Body of pancreas (tissue), 4 donors: Measurements from ENCODE around the gene TM6SF1.

Experiments used
- POLR2A ChIP-seq, 3 donors: fragments of 450-650 bp; IDR thresholded peaks; one replicate each; pipeline ENCODE4 v1.6.1; 2016; ENCODE audit warnings: antibody characterized with exemption in 3 of 3, mild to moderate bottlenecking in 2 of 3
- TF ChIP-seq, protein P1 (sequence below), 7 experiments: fragments of 450-650 bp in 4 of 7; fragments of 200-600 bp in 3 of 7; sonication (generic) in 3 of 7; IDR thresholded peaks; one replicate each; pipeline ENCODE4 v1.5.1; 2016 to 2019; ENCODE audit warnings: antibody characterized with exemption in 7 of 7

DNA sequence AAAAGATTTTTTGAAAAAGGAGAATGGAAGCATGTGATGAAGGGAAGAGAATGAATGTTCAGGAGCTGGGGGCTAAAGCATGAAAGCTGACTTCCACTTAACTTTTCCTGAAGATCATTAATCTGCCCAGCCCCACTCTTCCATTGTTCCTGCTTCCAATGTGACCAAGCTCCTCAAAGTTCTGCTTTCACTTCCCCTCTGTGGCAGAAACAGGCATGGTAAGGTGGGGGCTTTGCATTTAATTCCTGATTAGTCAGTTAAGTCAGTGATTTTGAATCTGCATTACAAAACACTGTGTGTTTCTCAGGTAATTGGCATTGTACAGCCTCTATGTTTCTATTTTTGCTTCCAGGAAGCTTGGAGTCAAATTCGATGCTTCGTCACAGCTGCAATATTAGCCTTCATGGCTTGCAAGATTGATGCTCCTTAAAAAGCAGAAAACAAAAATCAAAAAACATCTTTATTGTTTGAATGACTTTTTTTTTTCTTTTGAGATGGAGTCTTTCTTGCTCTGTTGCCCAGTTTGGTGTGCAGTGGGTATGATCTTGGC lies 7.3 kb upstream of the TM6SF1 start:
- TF ChIP-seq, protein P1, sequence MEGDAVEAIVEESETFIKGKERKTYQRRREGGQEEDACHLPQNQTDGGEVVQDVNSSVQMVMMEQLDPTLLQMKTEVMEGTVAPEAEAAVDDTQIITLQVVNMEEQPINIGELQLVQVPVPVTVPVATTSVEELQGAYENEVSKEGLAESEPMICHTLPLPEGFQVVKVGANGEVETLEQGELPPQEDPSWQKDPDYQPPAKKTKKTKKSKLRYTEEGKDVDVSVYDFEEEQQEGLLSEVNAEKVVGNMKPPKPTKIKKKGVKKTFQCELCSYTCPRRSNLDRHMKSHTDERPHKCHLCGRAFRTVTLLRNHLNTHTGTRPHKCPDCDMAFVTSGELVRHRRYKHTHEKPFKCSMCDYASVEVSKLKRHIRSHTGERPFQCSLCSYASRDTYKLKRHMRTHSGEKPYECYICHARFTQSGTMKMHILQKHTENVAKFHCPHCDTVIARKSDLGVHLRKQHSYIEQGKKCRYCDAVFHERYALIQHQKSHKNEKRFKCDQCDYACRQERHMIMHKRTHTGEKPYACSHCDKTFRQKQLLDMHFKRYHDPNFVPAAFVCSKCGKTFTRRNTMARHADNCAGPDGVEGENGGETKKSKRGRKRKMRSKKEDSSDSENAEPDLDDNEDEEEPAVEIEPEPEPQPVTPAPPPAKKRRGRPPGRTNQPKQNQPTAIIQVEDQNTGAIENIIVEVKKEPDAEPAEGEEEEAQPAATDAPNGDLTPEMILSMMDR (IDR thresholded peaks at IDR 0.05) = no peak
- no peak for TF ChIP-seq POLR2A (IDR thresholded peaks at IDR 0.05)
